GM10266 (cell line): Measurements from ENCODE around the gene FAM200A.

Experiments used
- DNase-seq: peaks from one replicate; pipeline ENCODE4 v3.0.0; 2012; ENCODE audit errors: extremely low spot score
- TF ChIP-seq, protein P1 (sequence below): IDR thresholded peaks from 2 replicates; pipeline ENCODE4 v1.5.1; 2012; ENCODE audit warnings: mild to moderate bottlenecking, low read depth; ENCODE audit not compliant: control insufficient read depth, insufficient read depth; ENCODE audit errors: missing control alignments

Gene FAM200A

DNA sequence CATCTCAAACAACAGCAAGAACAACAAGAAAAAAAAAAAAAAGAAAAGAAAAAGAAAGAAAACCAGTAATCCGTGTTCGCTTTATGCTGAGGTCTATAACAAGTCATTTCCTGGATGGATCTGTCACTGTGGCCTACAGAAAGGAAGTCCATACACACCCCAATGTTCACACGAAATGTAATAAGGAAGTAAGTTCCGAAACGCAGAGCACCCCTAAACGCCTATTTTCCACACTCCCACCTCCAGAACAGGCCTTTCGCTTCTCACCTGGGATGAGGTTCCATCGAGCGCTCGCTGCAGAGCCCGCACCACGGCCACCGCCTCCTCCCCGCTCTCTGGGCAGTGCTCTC, 52.6 kb downstream of the FAM200A start:
- no peak for DNase-seq
- TF ChIP-seq, protein P1, sequence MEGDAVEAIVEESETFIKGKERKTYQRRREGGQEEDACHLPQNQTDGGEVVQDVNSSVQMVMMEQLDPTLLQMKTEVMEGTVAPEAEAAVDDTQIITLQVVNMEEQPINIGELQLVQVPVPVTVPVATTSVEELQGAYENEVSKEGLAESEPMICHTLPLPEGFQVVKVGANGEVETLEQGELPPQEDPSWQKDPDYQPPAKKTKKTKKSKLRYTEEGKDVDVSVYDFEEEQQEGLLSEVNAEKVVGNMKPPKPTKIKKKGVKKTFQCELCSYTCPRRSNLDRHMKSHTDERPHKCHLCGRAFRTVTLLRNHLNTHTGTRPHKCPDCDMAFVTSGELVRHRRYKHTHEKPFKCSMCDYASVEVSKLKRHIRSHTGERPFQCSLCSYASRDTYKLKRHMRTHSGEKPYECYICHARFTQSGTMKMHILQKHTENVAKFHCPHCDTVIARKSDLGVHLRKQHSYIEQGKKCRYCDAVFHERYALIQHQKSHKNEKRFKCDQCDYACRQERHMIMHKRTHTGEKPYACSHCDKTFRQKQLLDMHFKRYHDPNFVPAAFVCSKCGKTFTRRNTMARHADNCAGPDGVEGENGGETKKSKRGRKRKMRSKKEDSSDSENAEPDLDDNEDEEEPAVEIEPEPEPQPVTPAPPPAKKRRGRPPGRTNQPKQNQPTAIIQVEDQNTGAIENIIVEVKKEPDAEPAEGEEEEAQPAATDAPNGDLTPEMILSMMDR, result no peak

DNA sequence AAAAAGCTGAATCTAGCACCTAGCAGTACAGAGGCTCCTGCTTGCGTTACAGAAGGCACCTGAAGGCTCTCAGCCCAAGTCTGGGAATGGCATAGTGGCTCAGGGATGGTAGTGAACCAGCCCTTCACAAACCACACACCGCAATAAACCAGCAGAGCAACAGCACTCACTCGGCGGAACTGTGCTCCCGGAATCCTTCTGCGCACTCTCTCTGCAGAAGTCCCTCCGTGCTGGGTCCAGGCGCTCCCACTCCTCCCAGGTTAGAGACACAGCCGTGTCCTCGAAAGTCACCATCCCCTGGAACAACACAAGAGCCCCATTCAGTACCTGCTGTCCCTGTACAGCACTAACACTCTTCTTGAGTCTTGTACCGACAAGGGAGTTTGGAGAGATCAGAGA, 53.4 kb downstream of the FAM200A start:
- TF ChIP-seq, protein P1, result no peak
- no peak for DNase-seq

DNA sequence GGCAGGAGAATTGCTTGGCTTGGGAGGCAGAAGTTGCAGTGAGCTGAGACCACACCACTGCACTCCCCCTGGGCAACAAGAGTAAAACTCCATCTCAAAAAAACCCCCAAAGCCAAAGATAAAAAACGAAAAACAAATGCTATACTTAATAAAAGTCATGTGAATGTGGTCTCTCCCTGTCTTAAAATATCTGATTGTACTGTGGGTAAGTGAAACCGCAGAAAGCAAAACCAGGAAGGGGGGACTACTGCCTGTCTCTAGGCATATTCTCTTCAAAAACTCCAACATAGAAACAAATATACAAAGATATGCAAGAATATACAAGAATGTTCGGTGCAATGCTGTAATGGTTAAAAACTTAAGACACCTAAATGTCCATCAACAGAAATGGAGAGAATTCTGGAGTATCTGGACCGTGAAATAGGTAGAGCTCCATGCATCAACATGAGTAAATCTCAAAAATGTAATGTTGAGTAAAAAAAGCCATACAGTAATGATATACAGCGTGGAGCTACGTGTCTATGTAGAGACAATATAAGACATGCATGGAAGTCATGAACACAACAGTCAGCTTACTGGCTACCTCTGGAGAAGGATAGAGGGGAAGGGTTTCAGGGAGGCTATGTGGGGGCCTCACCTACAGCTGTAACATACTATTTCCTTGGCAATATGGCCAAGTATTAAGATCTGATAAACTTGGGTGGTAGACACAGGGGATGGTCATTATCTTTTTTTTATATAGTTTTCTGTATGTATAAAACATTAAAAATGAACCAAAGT, 54.0 kb downstream of the FAM200A start:
- DNase-seq, result no peak
- TF ChIP-seq, protein P1, result no peak
